SU-DHL-6 (cell line): ENCODE results near the gene ANKRD33B.

ENCODE experiments used
- CTCF ChIP-seq: fragments of 200-600 bp; sonication (generic); IDR thresholded peaks from one replicate; pipeline ENCODE4 v1.5.1; 2017; ENCODE audit warnings: antibody characterized with exemption, mild to moderate bottlenecking, low read length, moderate library complexity; ENCODE audit not compliant: insufficient read depth, poor library complexity, severe bottlenecking
- EZH2phosphoT487 ChIP-seq: fragments of 200-600 bp; sonication (generic), shearing (Covaris generic); conservative IDR thresholded peaks from 2 replicates; pipeline ENCODE4 v1.6.1; 2018; ENCODE audit warnings: mild to moderate bottlenecking, antibody characterized with exemption, low read length, moderate library complexity, mixed read lengths

- TF ChIP-seq CTCF (no peak), EZH2phosphoT487 (no peak)
Measured at GRCh38 chr5:10562201-10563109, 1.4 kb upstream of the ANKRD33B start.
